ENCODE data around the gene STK24. TPM values are rescaled to one million over a fixed set of nuclear protein-coding genes. Genes with fewer than 3 reads are reported as not detected.

The STK24 gene
- polyA plus RNA-seq, 1 of the 3 experiments (the other 2 are of a cell fraction), result 30.5 TPM

DNA sequence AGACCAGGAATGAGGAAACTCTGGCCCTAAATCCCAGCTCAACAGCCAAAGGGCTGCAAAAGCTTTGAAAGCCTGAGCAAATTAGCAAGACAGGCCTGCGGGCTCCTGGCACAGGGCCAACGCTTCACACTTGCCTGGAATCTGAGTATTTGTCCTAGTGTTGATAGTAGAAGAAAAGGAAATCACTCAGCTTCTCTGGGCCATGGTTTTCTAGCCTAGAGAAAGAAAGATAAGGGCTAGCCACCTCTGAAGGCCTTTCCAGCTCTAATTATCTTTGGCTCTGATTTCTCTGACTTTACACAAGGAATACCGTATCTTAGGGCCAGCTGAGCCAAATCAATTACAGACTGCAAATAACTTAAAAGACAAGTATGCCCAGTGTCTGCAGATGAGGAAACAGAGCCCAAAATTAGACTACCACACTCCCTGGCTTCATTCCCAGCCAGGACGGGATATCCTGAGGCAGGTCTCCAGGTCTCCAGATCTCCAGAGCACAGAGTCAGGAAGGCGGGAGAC is 69.6 kb downstream of the STK24 start (continued):
- TF ChIP-seq, protein P1, sequence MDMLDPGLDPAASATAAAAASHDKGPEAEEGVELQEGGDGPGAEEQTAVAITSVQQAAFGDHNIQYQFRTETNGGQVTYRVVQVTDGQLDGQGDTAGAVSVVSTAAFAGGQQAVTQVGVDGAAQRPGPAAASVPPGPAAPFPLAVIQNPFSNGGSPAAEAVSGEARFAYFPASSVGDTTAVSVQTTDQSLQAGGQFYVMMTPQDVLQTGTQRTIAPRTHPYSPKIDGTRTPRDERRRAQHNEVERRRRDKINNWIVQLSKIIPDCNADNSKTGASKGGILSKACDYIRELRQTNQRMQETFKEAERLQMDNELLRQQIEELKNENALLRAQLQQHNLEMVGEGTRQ (IDR thresholded peaks at IDR 0.05; ENCODE audit: borderline replicate concordance, low read depth, low read length), result no peak
- peak; percentile 26; the same call in 1 of the 2 replicates for TF ChIP-seq TCF12 (IDR thresholded peaks at IDR 0.05)
- TF ChIP-seq, protein P2, sequence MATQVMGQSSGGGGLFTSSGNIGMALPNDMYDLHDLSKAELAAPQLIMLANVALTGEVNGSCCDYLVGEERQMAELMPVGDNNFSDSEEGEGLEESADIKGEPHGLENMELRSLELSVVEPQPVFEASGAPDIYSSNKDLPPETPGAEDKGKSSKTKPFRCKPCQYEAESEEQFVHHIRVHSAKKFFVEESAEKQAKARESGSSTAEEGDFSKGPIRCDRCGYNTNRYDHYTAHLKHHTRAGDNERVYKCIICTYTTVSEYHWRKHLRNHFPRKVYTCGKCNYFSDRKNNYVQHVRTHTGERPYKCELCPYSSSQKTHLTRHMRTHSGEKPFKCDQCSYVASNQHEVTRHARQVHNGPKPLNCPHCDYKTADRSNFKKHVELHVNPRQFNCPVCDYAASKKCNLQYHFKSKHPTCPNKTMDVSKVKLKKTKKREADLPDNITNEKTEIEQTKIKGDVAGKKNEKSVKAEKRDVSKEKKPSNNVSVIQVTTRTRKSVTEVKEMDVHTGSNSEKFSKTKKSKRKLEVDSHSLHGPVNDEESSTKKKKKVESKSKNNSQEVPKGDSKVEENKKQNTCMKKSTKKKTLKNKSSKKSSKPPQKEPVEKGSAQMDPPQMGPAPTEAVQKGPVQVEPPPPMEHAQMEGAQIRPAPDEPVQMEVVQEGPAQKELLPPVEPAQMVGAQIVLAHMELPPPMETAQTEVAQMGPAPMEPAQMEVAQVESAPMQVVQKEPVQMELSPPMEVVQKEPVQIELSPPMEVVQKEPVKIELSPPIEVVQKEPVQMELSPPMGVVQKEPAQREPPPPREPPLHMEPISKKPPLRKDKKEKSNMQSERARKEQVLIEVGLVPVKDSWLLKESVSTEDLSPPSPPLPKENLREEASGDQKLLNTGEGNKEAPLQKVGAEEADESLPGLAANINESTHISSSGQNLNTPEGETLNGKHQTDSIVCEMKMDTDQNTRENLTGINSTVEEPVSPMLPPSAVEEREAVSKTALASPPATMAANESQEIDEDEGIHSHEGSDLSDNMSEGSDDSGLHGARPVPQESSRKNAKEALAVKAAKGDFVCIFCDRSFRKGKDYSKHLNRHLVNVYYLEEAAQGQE (IDR thresholded peaks at IDR 0.05; ENCODE audit: low read depth, low read length), result no peak
- TF ChIP-seq MXI1 (IDR thresholded peaks at IDR 0.05; ENCODE audit: low read depth, low read length), result no peak; the same call in 1 of the 2 replicates
- peak; percentile 8; the same call in 1 of the 2 replicates for TF ChIP-seq SMC3 (IDR thresholded peaks at IDR 0.05; ENCODE audit: low read depth, low read length)
- TF ChIP-seq RCOR1 (IDR thresholded peaks at IDR 0.05; ENCODE audit: low read length), result peak; percentile 41; the same call in 1 of the 2 replicates
- TF ChIP-seq FOSL2 (IDR thresholded peaks at IDR 0.05; ENCODE audit: borderline replicate concordance, low read depth), result no peak
- TF ChIP-seq YY1 (IDR thresholded peaks at IDR 0.05; ENCODE audit: low read depth), result no peak
- peak in 1 of 2 experiments; percentile 39; a peak in 1 of 4 replicates for TF ChIP-seq EP300 (IDR thresholded peaks at IDR 0.05; ENCODE audit: borderline replicate concordance in 1 of 2, low read depth in 1 of 2, low read length in 1 of 2)
- TF ChIP-seq GABPA (IDR thresholded peaks at IDR 0.05; ENCODE audit: low read depth), result no peak
- TF ChIP-seq JUND (IDR thresholded peaks at IDR 0.05), result no peak
- no peak for TF ChIP-seq EZH2phosphoT487 (IDR thresholded peaks at IDR 0.05; ENCODE audit: borderline replicate concordance, low read depth)
- TF ChIP-seq SIN3A (IDR thresholded peaks at IDR 0.05; ENCODE audit: borderline replicate concordance, low read depth, low read length), result no peak
- peak; percentile 41 for TF ChIP-seq GATA2 (CRISPR knock-in tag; IDR thresholded peaks at IDR 0.05)
- TF ChIP-seq POLR2AphosphoS5 (IDR thresholded peaks at IDR 0.05; ENCODE audit: low read depth, low read length), result no peak
- TF ChIP-seq CHD2 (IDR thresholded peaks at IDR 0.05; ENCODE audit: low read length, partially characterized antibody), result no peak

DNA sequence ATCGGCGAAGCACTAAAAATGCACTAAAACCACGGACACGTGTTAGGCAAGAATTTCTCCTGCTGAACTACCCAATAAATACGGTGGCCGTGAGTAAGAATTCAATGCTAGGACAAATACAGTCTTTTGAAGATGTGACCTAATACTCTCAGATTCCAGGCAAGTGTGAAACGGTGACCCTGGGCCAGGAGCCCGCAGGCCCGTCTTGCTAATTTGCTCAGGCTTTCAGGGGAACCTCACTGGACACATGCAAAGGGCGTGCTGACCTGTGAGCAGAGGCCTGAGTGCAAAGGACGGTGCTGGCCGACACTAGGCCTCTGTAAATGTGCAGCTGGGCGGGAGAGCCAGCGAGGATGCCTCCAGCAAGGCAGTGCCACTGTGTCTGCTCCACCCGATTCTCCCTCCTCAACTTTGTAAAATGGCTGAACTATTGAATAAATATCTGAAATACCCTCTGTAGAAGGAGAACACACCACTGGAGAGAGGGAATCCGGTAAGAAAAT is 70.1 kb downstream of the STK24 start:
- no peaks in the 10 kb centered on the region for H3F3A ChIP-seq (replicated peaks; ENCODE audit: insufficient read depth)
- TF ChIP-seq JUND (IDR thresholded peaks at IDR 0.05) (no peak), MEF2A (IDR thresholded peaks at IDR 0.05; ENCODE audit: borderline replicate concordance, low read depth) (no peak), FOSL2 (IDR thresholded peaks at IDR 0.05; ENCODE audit: borderline replicate concordance, low read depth) (no peak), GABPA (IDR thresholded peaks at IDR 0.05; ENCODE audit: low read depth) (no peak), GATA2 (CRISPR knock-in tag; IDR thresholded peaks at IDR 0.05) (no peak), EZH2phosphoT487 (IDR thresholded peaks at IDR 0.05; ENCODE audit: borderline replicate concordance, low read depth) (no peak), FOXJ3 (CRISPR knock-in tag; IDR thresholded peaks at IDR 0.05) (no peak), TAF1 (IDR thresholded peaks at IDR 0.05; ENCODE audit: borderline replicate concordance, low read depth, low read length) (no peak), RCOR1 (IDR thresholded peaks at IDR 0.05; ENCODE audit: low read length) (no peak)
- TF ChIP-seq, protein P3, sequence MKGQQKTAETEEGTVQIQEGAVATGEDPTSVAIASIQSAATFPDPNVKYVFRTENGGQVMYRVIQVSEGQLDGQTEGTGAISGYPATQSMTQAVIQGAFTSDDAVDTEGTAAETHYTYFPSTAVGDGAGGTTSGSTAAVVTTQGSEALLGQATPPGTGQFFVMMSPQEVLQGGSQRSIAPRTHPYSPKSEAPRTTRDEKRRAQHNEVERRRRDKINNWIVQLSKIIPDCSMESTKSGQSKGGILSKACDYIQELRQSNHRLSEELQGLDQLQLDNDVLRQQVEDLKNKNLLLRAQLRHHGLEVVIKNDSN (IDR thresholded peaks at IDR 0.05; ENCODE audit: borderline replicate concordance, low read depth), result no peak
- DNase-seq, result no peak
- H3K9ac ChIP-seq, result no peak overlapping the region
- ChIA-PET CTCF (interaction anchor here (0.8 to 1.3 kb wide), 7 partner anchors 10 to 165 kb away, joined by 3 to 4 read pairs (median 3); no protein-coding TSS in a partner anchor), POLR2A (no interaction called here)
- H3K4me1 ChIP-seq (ENCODE audit: control insufficient read depth in 1 of 2, insufficient read depth in 2 of 2, low read depth in 1 of 2, low read length in 1 of 2), result peaks cover 24 to 40% of the 10 kb centered on the region in 2 experiments; a peak in 3 of 4 replicates
- WGBS (ENCODE audit: low lambda C conversion rate), result 93% methylated on average over 15 of the region's 16 CpGs
- peak overlapping the region in 1 of 2 experiments; percentile 82; a peak in 2 of 4 replicates for H3K27ac ChIP-seq (ENCODE audit: low read depth in 2 of 2, low read length in 1 of 2)
- H3K36me3 ChIP-seq (replicated peaks in 1 of 2; ENCODE audit: control insufficient read depth in 1 of 2, insufficient read depth in 2 of 2, low read length in 1 of 2), result peaks cover 0 to 2% of the 10 kb centered on the region in 2 experiments
- no peaks in the 10 kb centered on the region for H3K27me3 ChIP-seq (ENCODE audit: insufficient read depth)
- peaks cover 88% of the 10 kb centered on the region for H3K79me2 ChIP-seq (ENCODE audit: insufficient read depth)
- peaks cover 16% of the 10 kb centered on the region for H4K20me1 ChIP-seq (ENCODE audit: insufficient read depth)
- no peak overlapping the region for H2AFZ ChIP-seq (ENCODE audit: low read depth)
- H3K9me2 ChIP-seq, result no peaks in the 10 kb centered on the region
- no peaks in the 10 kb centered on the region for H3K9me3 ChIP-seq
- peak overlapping the region; percentile 20; the same call in 1 of the 2 replicates for H3K4me2 ChIP-seq
- no peak overlapping the region for H3K4me3 ChIP-seq (ENCODE audit: low read depth in 2 of 2, low read length in 1 of 2)
